Astrocyte of the hippocampus (primary cell): ENCODE results near the gene SF3B2.

ENCODE experiments used
- DNase-seq: peaks from one replicate; pipeline ENCODE4 v3.0.0; 2011; ENCODE audit warnings: low read depth, low spot score

The SF3B2 gene

GRCh38 chr11:66050581-66051231 lies 1.5 kb upstream of the SF3B2 start:
- no peak for DNase-seq

GRCh38 chr11:66051371-66051765 lies 796 bp upstream of the SF3B2 start:
- DNase-seq = no peak

GRCh38 chr11:66052664-66052982 lies 459 bp downstream of the SF3B2 start:
- no peak for DNase-seq

- no peak for DNase-seq
Measured at GRCh38 chr11:66055021-66055420, 2.9 kb downstream of the SF3B2 start.

- DNase-seq = no peak
Measured at GRCh38 chr11:66056501-66056900, 4.3 kb downstream of the SF3B2 start.

- no peak for DNase-seq
Measured at GRCh38 chr11:66059966-66060680, 8.0 kb downstream of the SF3B2 start.

- no peak for DNase-seq
Measured at GRCh38 chr11:66061268-66061667, 9.1 kb downstream of the SF3B2 start.

- no peak for DNase-seq
Measured at GRCh38 chr11:66062408-66062807, 10.2 kb downstream of the SF3B2 start.

GRCh38 chr11:66063900-66064299 lies 11.7 kb downstream of the SF3B2 start:
- DNase-seq = no peak

GRCh38 chr11:66064571-66064970 lies 12.4 kb downstream of the SF3B2 start:
- no peak for DNase-seq

- no peak for DNase-seq
Measured at GRCh38 chr11:66066751-66067150, 14.6 kb downstream of the SF3B2 start.

GRCh38 chr11:66067640-66068039 lies 15.5 kb downstream of the SF3B2 start:
- DNase-seq = no peak

- DNase-seq = peak; percentile 88
Measured at GRCh38 chr11:66068154-66068821, 16.1 kb downstream of the SF3B2 start.

GRCh38 chr11:66068923-66069714 lies 17.0 kb downstream of the SF3B2 start:
- peak; percentile 75 for DNase-seq

- peak; percentile 92 for DNase-seq
Measured at GRCh38 chr11:66069715-66070603, 17.8 kb downstream of the SF3B2 start, which contains the start of gene PACS1. Gene PACS1 (plus strand): TSS chr11:66070272. CDS start chr11:66070487, 215 bp downstream.

- peak; percentile 54 for DNase-seq
Measured at GRCh38 chr11:66070604-66071380, 18.6 kb downstream of the SF3B2 start.

- no peak for DNase-seq
Measured at GRCh38 chr11:66071381-66071801, 19.2 kb downstream of the SF3B2 start.

GRCh38 chr11:66072081-66072480 lies 19.9 kb downstream of the SF3B2 start:
- DNase-seq = no peak

GRCh38 chr11:66072518-66072917 lies 20.4 kb downstream of the SF3B2 start:
- no peak for DNase-seq

- no peak for DNase-seq
Measured at GRCh38 chr11:66073669-66074068, 21.5 kb downstream of the SF3B2 start.
